ENCODE data around the gene LRIG3. TPM values are rescaled to one million over a fixed set of nuclear protein-coding genes. Genes with fewer than 3 reads are reported as not detected.

The LRIG3 gene
- total and polyA plus RNA-seq, 9 of the 15 experiments (the other 6 are each of a cell fraction or from before 2014, with no cell fraction given), result 0.18 TPM; not detected in 8

DNA sequence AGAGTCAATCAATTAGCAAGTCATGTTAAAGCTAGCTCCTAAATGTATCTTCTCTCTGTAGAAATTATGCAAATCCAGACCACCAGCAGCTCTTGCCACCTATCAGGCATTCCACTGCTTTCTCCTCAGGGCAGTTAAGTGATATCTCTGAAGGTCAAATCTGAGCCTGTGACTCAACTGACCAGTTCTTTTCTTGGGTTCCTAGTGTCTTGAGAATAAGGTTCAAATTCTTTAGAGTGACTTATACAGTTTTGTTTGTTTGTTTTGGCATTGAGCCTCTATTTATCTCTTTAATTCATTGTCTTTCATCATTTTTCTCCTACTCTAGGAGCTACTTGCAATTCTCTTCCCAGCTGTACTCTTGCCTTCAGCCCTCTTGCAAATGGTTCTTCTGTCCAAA, 2.5 kb upstream of the LRIG3 start:
- Histone ChIP-seq H3K27ac (ENCODE audit: extremely low read depth, low read depth, low read length) (no peak overlapping the region), H2AFZ (ENCODE audit: low read depth, low read length) (no peak overlapping the region), H3K9me3 (replicated peaks; ENCODE audit: control insufficient read depth, insufficient read depth, low read depth, low read length) (no peaks in the 10 kb centered on the region), H3K9me1 (ENCODE audit: control insufficient read depth, insufficient read depth, low read length) (no peaks in the 10 kb centered on the region), H3K27me3 (ENCODE audit: control insufficient read depth in 2 of 2, insufficient read depth in 2 of 2, low read length in 2 of 2) (no peaks in the 10 kb centered on the region), H3K79me2 (ENCODE audit: control insufficient read depth, insufficient read depth, low read length) (no peaks in the 10 kb centered on the region), H3K4me1 (replicated peaks in 1 of 2; ENCODE audit: control insufficient read depth in 2 of 2, insufficient read depth in 2 of 2, low read length in 2 of 2) (peaks cover 0 to 11% of the 10 kb centered on the region in 2 experiments; a peak in 1 of 5 replicates), H3K36me3 (ENCODE audit: control insufficient read depth, insufficient read depth, low read length) (no peaks in the 10 kb centered on the region), H4K20me1 (replicated peaks; ENCODE audit: control insufficient read depth, insufficient read depth, low read length) (no peaks in the 10 kb centered on the region), H3K4me2 (ENCODE audit: insufficient read depth, low read length) (no peak overlapping the region), H3K4me3 (no peak overlapping the region), H3K9ac (ENCODE audit: insufficient read depth in 1 of 2, low read depth in 2 of 2, low read length in 2 of 2) (no peak overlapping the region)
- CTCF ChIA-PET (ENCODE audit: low intra/inter-chr PET ratio), result no interaction called here
- in situ Hi-C loops (cut with MboI) (no loop called here), intact Hi-C loops (cut with micrococcal nuclease) (no loop called here)
- FAIRE-seq, result no peak
- BruUV-seq (replicated peaks), result no TSS peak
- ATAC-seq, result no peak
- no peak for DNase-seq (ENCODE audit: extremely low read depth in 1 of 4, low spot score in 3 of 4)
- POLR2A ChIA-PET, result no interaction called here
- TF ChIP-seq IRF2 (CRISPR knock-in tag; IDR thresholded peaks at IDR 0.05) (no peak), TEAD4 (IDR thresholded peaks at IDR 0.05; ENCODE audit: low read length) (no peak), TEAD4 (CRISPR knock-in tag; IDR thresholded peaks at IDR 0.05; ENCODE audit: borderline replicate concordance) (no peak), MTA3 (IDR thresholded peaks at IDR 0.05; ENCODE audit: borderline replicate concordance) (no peak), ILK (tag; IDR thresholded peaks at IDR 0.05; ENCODE audit: borderline replicate concordance, low read depth) (no peak), BDP1 (IDR thresholded peaks at IDR 0.05; ENCODE audit: insufficient read depth, insufficient read length) (no peak), ZNF3 (CRISPR knock-in tag; IDR thresholded peaks at IDR 0.05) (no peak), ZNF695 (CRISPR knock-in tag; IDR thresholded peaks at IDR 0.05) (no peak), DDX20 (tag; IDR thresholded peaks at IDR 0.05; ENCODE audit: low read depth) (no peak), CBFA2T3 (IDR thresholded peaks at IDR 0.05) (no peak), BRCA1 (IDR thresholded peaks at IDR 0.05) (no peak), BRCA1 (CRISPR knock-in tag; IDR thresholded peaks at IDR 0.05) (no peak), MED1 (CRISPR knock-in tag; IDR thresholded peaks at IDR 0.05; ENCODE audit: borderline replicate concordance) (no peak), ZNF431 (CRISPR knock-in tag; IDR thresholded peaks at IDR 0.05) (no peak), TRIM28 (IDR thresholded peaks at IDR 0.05) (no peak), ZSCAN29 (IDR thresholded peaks at IDR 0.05) (no peak)
- TF ChIP-seq, protein P1, sequence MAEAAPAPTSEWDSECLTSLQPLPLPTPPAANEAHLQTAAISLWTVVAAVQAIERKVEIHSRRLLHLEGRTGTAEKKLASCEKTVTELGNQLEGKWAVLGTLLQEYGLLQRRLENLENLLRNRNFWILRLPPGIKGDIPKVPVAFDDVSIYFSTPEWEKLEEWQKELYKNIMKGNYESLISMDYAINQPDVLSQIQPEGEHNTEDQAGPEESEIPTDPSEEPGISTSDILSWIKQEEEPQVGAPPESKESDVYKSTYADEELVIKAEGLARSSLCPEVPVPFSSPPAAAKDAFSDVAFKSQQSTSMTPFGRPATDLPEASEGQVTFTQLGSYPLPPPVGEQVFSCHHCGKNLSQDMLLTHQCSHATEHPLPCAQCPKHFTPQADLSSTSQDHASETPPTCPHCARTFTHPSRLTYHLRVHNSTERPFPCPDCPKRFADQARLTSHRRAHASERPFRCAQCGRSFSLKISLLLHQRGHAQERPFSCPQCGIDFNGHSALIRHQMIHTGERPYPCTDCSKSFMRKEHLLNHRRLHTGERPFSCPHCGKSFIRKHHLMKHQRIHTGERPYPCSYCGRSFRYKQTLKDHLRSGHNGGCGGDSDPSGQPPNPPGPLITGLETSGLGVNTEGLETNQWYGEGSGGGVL (CRISPR knock-in tag; IDR thresholded peaks at IDR 0.05), result no peak
- TF ChIP-seq, protein P2, sequence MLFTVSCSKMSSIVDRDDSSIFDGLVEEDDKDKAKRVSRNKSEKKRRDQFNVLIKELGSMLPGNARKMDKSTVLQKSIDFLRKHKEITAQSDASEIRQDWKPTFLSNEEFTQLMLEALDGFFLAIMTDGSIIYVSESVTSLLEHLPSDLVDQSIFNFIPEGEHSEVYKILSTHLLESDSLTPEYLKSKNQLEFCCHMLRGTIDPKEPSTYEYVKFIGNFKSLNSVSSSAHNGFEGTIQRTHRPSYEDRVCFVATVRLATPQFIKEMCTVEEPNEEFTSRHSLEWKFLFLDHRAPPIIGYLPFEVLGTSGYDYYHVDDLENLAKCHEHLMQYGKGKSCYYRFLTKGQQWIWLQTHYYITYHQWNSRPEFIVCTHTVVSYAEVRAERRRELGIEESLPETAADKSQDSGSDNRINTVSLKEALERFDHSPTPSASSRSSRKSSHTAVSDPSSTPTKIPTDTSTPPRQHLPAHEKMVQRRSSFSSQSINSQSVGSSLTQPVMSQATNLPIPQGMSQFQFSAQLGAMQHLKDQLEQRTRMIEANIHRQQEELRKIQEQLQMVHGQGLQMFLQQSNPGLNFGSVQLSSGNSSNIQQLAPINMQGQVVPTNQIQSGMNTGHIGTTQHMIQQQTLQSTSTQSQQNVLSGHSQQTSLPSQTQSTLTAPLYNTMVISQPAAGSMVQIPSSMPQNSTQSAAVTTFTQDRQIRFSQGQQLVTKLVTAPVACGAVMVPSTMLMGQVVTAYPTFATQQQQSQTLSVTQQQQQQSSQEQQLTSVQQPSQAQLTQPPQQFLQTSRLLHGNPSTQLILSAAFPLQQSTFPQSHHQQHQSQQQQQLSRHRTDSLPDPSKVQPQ (CRISPR knock-in tag; IDR thresholded peaks at IDR 0.05; ENCODE audit: borderline replicate concordance), result no peak
- TF ChIP-seq, protein P3, sequence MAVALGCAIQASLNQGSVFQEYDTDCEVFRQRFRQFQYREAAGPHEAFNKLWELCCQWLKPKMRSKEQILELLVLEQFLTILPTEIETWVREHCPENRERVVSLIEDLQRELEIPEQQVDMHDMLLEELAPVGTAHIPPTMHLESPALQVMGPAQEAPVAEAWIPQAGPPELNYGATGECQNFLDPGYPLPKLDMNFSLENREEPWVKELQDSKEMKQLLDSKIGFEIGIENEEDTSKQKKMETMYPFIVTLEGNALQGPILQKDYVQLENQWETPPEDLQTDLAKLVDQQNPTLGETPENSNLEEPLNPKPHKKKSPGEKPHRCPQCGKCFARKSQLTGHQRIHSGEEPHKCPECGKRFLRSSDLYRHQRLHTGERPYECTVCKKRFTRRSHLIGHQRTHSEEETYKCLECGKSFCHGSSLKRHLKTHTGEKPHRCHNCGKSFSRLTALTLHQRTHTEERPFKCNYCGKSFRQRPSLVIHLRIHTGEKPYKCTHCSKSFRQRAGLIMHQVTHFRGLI (CRISPR knock-in tag; IDR thresholded peaks at IDR 0.05), result no peak

Measured in K562 (cell line).